CD8-positive, alpha-beta memory T cell (primary cell): ENCODE measurements around the gene TNF. TPM values are rescaled to one million over a fixed set of nuclear protein-coding genes. Genes with fewer than 3 reads are reported as not detected.

Experiments
- CTCF ChIA-PET: fragments of 350-600 bp; sonication (Branson Sonifier 250); formaldehyde crosslinking; loops from one replicate; lab custom pipeline; 2021; ENCODE audit warnings: antibody characterized with exemption; lab: Charles Lee
- POLR2A ChIA-PET: fragments of 350-600 bp; sonication (Branson Sonifier 250); formaldehyde crosslinking; loops from one replicate; lab custom pipeline; 2021; ENCODE audit warnings: antibody characterized with exemption; lab: Charles Lee
- DNase-seq, 5 donors: peaks; one replicate each; pipeline versions ENCODE4 v3.0.0 to v3.0.0-alpha.2; 2020 to 2022; ENCODE audit warnings: mixed read lengths in 1 of 5
- H3K27ac ChIP-seq: one replicate; pipeline ENCODE4 v1.7.0; 2013; ENCODE audit warnings: low read depth, mild to moderate bottlenecking, low read length, moderate library complexity
- H3K27me3 ChIP-seq: 2 replicates; pipeline ENCODE4 v1.7.0; 2013; ENCODE audit warnings: low read length, mild to moderate bottlenecking; ENCODE audit not compliant: insufficient read depth, poor library complexity, severe bottlenecking
- H3K36me3 ChIP-seq: 2 replicates; pipeline ENCODE4 v1.7.0; 2013; ENCODE audit warnings: mild to moderate bottlenecking, low read length, moderate library complexity; ENCODE audit not compliant: insufficient read depth
- H3K4me1 ChIP-seq: 2 replicates; pipeline ENCODE4 v1.7.0; 2013; ENCODE audit warnings: mild to moderate bottlenecking, low read length, moderate library complexity; ENCODE audit not compliant: insufficient read depth
- H3K4me3 ChIP-seq: 2 replicates; pipeline ENCODE4 v1.7.0; 2013; ENCODE audit warnings: mild to moderate bottlenecking, low read length
- H3K9me3 ChIP-seq: 2 replicates; pipeline ENCODE4 v1.7.0; 2013; ENCODE audit warnings: mild to moderate bottlenecking, low read length
- H3K27ac Mint-ChIP-seq, 8 donors: one replicate each; pipeline ENCODE4 v1.8.0; 2020 to 2021; ENCODE audit warnings: mixed read lengths in 8 of 8, mild to moderate bottlenecking in 6 of 8, inconsistent platforms in 3 of 8, moderate library complexity in 3 of 8
- H3K27me3 Mint-ChIP-seq, 2 donors: one replicate each; pipeline ENCODE4 v1.8.0; 2020 to 2021; ENCODE audit warnings: mixed read lengths in 2 of 2, mild to moderate bottlenecking in 1 of 2, moderate library complexity in 1 of 2
- H3K36me3 Mint-ChIP-seq, 3 donors: one replicate each; pipeline ENCODE4 v1.8.0; 2020 to 2021; ENCODE audit warnings: mixed read lengths in 3 of 3, inconsistent platforms in 1 of 3, mild to moderate bottlenecking in 1 of 3
- H3K4me1 Mint-ChIP-seq, 3 donors: one replicate each; pipeline ENCODE4 v1.8.0; 2020 to 2021; ENCODE audit warnings: mixed read lengths in 3 of 3, inconsistent platforms in 1 of 3, mild to moderate bottlenecking in 1 of 3
- H3K4me3 Mint-ChIP-seq, 7 donors: one replicate each; pipeline ENCODE4 v1.8.0; 2020 to 2021; ENCODE audit warnings: mixed read lengths in 7 of 7, mild to moderate bottlenecking in 6 of 7, moderate library complexity in 4 of 7, inconsistent platforms in 2 of 7
- H3K9me3 Mint-ChIP-seq, 5 donors: one replicate each; pipeline ENCODE4 v1.8.0; 2020 to 2022; ENCODE audit warnings: mixed read lengths in 5 of 5, mild to moderate bottlenecking in 3 of 5, moderate library complexity in 2 of 5, inconsistent platforms in 1 of 5
- polyA plus RNA-seq: library from polyadenylated mRNA; unstranded; fragments of 300-500 nt; fragmentation: Illumina TruSeq; gene quantifications from one replicate; pipeline ENCODE4 v1.2.3, GENCODE V29; 2021
- total RNA-seq, 2 experiments: library from RNA; stranded (reverse); gene quantifications; one replicate each; pipeline ENCODE4 v1.2.3, GENCODE V29; 2021

The TNF gene
- total RNA-seq (100 to 1,000 TPM; 207 to 215 TPM), polyA plus RNA-seq (7.9 TPM)

DNA sequence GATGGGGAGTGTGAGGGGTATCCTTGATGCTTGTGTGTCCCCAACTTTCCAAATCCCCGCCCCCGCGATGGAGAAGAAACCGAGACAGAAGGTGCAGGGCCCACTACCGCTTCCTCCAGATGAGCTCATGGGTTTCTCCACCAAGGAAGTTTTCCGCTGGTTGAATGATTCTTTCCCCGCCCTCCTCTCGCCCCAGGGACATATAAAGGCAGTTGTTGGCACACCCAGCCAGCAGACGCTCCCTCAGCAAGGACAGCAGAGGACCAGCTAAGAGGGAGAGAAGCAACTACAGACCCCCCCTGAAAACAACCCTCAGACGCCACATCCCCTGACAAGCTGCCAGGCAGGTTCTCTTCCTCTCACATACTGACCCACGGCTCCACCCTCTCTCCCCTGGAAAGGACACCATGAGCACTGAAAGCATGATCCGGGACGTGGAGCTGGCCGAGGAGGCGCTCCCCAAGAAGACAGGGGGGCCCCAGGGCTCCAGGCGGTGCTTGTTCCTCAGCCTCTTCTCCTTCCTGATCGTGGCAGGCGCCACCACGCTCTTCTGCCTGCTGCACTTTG lies at the start of gene TNF:
TNF (plus strand) TSS at position 231 of the 567 bp plus-strand sequence; CDS start at position 408, 177 bp downstream.
- H3K9me3 ChIP-seq, result no peaks in the 10 kb centered on the region
- H3K4me1 ChIP-seq, result peaks cover 89% of the 10 kb centered on the region
- ChIA-PET POLR2A (interaction anchor here (0.6 to 2.2 kb wide), 7 partner anchors 12 to 34 kb away, joined by 3 to 13 read pairs (median 4); partner anchors contain the start of gene DDX39B), CTCF (interaction anchor here (17.7 to 19.7 kb wide), 2 partner anchors 17 to 19 kb away, joined by 576 to 692 read pairs; partner anchors contain the start of genes ATP6V1G2, DDX39B, LST1 and LTA)
- H3K27ac Mint-ChIP-seq, result peak within 1 kb of the TSS; percentile 92 to 100 (median 100)
- H3K36me3 Mint-ChIP-seq, result peaks cover 9 to 42% (median 10%) of the 10 kb centered on the region in 3 donors
- peaks cover 5% of the 10 kb centered on the region for H3K36me3 ChIP-seq
- H3K27me3 Mint-ChIP-seq, result peaks cover 0 to 1% of the 10 kb centered on the region in 2 donors
- peaks cover 89 to 98% (median 98%) of the 10 kb centered on the region in 3 donors for H3K4me1 Mint-ChIP-seq
- H3K27me3 ChIP-seq, result no peaks in the 10 kb centered on the region
- H3K4me3 ChIP-seq, result peak within 1 kb of the TSS; percentile 82
- peak within 1 kb of the TSS; percentile 60 for H3K27ac ChIP-seq
- H3K9me3 Mint-ChIP-seq, result peaks cover 0 to 2% (median 0%) of the 10 kb centered on the region in 5 donors
- peak within 1 kb of the TSS; percentile 98 to 100 (median 100) for H3K4me3 Mint-ChIP-seq
- DNase-seq, result peak in 4 of 5 donors; percentile 64 to 79 (median 72)

DNA sequence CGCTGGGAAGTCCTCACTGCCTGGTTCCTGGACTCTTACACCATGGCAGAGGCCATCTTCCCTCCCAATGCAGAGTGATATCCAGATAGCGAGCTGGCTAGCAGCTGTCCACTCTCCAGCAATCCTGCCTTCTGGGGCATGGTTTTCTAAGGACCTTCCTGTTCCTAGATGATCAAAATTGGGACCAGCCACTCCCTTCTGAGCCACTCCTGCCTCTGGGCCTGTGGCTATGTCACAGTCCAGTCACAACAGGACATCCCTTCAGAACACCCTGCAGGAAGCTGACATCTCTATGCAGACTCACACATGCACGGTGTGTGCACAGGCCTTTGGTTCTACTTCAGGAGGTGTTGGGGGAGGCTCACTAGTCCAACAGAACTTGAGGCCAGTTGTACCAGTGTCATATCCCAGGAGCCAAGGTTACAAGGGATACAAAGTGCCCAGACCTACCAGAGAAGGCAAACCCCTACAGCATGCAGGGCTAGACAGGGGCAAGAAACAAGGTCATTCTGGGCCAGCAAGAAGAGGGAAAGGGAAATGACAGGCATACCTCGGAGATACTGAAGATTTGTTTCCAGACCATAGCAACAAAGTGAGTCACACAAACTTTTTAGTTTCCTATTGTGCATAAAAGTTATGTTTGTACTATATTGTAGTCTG lies 49.3 kb upstream of the TNF start:
- Histone ChIP-seq H3K27me3 (no peaks in the 10 kb centered on the region), H3K27ac (no peak overlapping the region), H3K4me3 (no peak overlapping the region), H3K36me3 (peaks cover 10% of the 10 kb centered on the region), H3K4me1 (no peaks in the 10 kb centered on the region), H3K9me3 (no peaks in the 10 kb centered on the region)
- no peak for DNase-seq
- no peaks in the 10 kb centered on the region for H3K9me3 Mint-ChIP-seq
- H3K27me3 Mint-ChIP-seq, result no peaks in the 10 kb centered on the region
- H3K4me3 Mint-ChIP-seq, result no peak overlapping the region
- POLR2A ChIA-PET, result no interaction called here
- peak overlapping the region in 2 of 8 donors; percentile 26 to 78 for H3K27ac Mint-ChIP-seq
- CTCF ChIA-PET, result no interaction called here
- H3K36me3 Mint-ChIP-seq, result peaks cover 5 to 22% (median 10%) of the 10 kb centered on the region in 3 donors
- H3K4me1 Mint-ChIP-seq, result peaks cover 3 to 7% (median 5%) of the 10 kb centered on the region in 3 donors

DNA sequence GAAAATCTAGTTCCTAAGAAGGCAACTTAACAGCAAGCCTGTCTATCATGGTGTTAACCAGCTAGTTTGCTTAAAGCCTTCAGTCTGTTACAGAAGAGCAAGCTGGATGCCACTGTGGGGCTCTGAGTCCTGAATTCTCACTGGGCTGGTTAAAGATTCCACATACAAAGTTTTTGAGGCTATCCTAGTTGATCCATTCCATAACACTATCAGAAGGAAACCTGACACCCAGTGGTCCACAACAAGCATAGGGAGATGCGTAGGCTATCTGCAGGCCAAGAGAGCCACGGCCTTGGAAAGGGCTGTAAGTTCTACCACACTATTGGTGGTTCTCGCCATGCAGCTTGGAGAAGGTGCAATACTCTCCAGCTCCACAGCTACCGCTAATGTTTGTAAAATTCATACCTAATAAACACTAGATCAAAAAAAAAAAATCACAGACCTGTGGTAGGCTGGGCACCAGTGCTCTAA lies 47.0 kb upstream of the TNF start:
- CTCF ChIA-PET, result interaction anchor here (1.3 kb wide), 1 partner anchor 13 kb away, joined by 5 read pairs; the partner anchor contains the start of gene DDX39B
- POLR2A ChIA-PET, result interaction anchor here (0.6 to 1.8 kb wide), 3 partner anchors 13 to 800 kb away, joined by 4 to 12 read pairs (median 5); partner anchors contain the start of gene DDX39B

DNA sequence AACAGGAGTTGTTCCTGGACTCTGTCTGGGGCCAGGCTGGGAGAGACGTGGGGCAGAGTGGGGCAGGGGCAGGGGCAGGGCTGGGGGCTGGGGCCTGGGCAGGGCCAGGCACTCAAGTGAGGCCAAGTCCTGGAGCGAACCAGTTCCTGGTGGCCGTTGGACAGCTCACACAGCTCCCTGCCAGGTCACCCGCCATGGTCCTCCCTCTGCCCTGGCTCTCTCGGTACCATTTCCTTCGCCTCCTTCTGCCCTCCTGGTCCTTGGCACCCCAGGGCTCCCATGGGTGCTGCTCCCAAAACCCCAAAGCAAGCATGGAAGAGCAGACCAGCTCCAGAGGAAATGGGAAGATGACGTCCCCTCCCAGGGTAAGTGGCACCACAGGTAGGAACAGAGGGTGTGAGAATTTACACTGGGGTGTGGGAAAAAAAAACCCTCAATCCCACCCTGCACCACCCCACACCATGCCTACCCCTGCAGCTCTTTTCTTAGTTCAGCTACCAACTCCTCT lies 46.5 kb upstream of the TNF start, which contains the start of gene MCCD1:
MCCD1 (plus strand) TSS at position 142 of the 508 bp plus-strand sequence; CDS start at position 195, 53 bp downstream.
- no peak within 1 kb of the TSS for H3K4me3 ChIP-seq
- no peaks in the 10 kb centered on the region for H3K27me3 Mint-ChIP-seq
- no peaks in the 10 kb centered on the region for H3K9me3 ChIP-seq
- no peak within 1 kb of the TSS for H3K4me3 Mint-ChIP-seq
- DNase-seq, result no peak
- H3K36me3 ChIP-seq, result peaks cover 31% of the 10 kb centered on the region
- no peak within 1 kb of the TSS for H3K27ac ChIP-seq
- H3K4me1 Mint-ChIP-seq, result peaks cover 12 to 21% (median 18%) of the 10 kb centered on the region in 3 donors
- H3K9me3 Mint-ChIP-seq, result no peaks in the 10 kb centered on the region
- POLR2A ChIA-PET, result interaction anchor here (1.8 kb wide), 1 partner anchor 12 kb away, joined by 12 read pairs; the partner anchor contains the start of gene DDX39B
- H3K4me1 ChIP-seq, result no peaks in the 10 kb centered on the region
- no peaks in the 10 kb centered on the region for H3K27me3 ChIP-seq
- CTCF ChIA-PET, result interaction anchor here (0.8 to 1.3 kb wide), 2 partner anchors 12 to 32 kb away, joined by 3 to 5 read pairs; partner anchors contain the start of gene DDX39B
- H3K36me3 Mint-ChIP-seq, result peaks cover 5 to 47% (median 16%) of the 10 kb centered on the region in 3 donors
- peak within 1 kb of the TSS in 4 of 8 donors; percentile 9 to 54 (median 36) for H3K27ac Mint-ChIP-seq

More for the DNA sequence above, 47.0 kb upstream of the TNF start:
- Histone ChIP-seq H3K27me3 (no peaks in the 10 kb centered on the region), H3K9me3 (no peaks in the 10 kb centered on the region), H3K27ac (no peak overlapping the region), H3K4me1 (no peaks in the 10 kb centered on the region), H3K36me3 (peaks cover 25% of the 10 kb centered on the region), H3K4me3 (no peak overlapping the region)
- H3K4me1 Mint-ChIP-seq, result peaks cover 11 to 18% (median 13%) of the 10 kb centered on the region in 3 donors
- peak overlapping the region in 4 of 8 donors; percentile 9 to 54 (median 36) for H3K27ac Mint-ChIP-seq
- H3K9me3 Mint-ChIP-seq, result no peaks in the 10 kb centered on the region
- no peaks in the 10 kb centered on the region for H3K27me3 Mint-ChIP-seq
- peaks cover 5 to 42% (median 16%) of the 10 kb centered on the region in 3 donors for H3K36me3 Mint-ChIP-seq
- no peak overlapping the region for H3K4me3 Mint-ChIP-seq
- DNase-seq, result no peak

- no peaks in the 10 kb centered on the region for H3K9me3 ChIP-seq
- ChIA-PET CTCF (interaction anchor here (0.8 kb wide), 1 partner anchor 33 kb away, joined by 3 read pairs; no protein-coding TSS in a partner anchor), POLR2A (interaction anchor here (1.8 kb wide), 1 partner anchor 12 kb away, joined by 12 read pairs; the partner anchor contains the start of gene DDX39B)
- Mint-ChIP-seq H3K4me1 (peaks cover 14 to 23% (median 21%) of the 10 kb centered on the region in 3 donors), H3K4me3 (no peak overlapping the region), H3K9me3 (no peaks in the 10 kb centered on the region), H3K27me3 (no peaks in the 10 kb centered on the region), H3K27ac (peak overlapping the region in 4 of 8 donors; percentile 18 to 72 (median 48)), H3K36me3 (peaks cover 5 to 54% (median 16%) of the 10 kb centered on the region in 3 donors)
- H3K4me3 ChIP-seq, result no peak overlapping the region
- H3K36me3 ChIP-seq, result peaks cover 37% of the 10 kb centered on the region
- no peaks in the 10 kb centered on the region for H3K27me3 ChIP-seq
- no peaks in the 10 kb centered on the region for H3K4me1 ChIP-seq
- no peak overlapping the region for H3K27ac ChIP-seq
- DNase-seq, result no peak
Observed at GRCh38 chr6:31529329-31530150, 45.8 kb upstream of the TNF start.

- peak overlapping the region in 3 of 8 donors; percentile 12 to 68 (median 61) for H3K27ac Mint-ChIP-seq
- Histone ChIP-seq H3K36me3 (peaks cover 48% of the 10 kb centered on the region), H3K9me3 (no peaks in the 10 kb centered on the region), H3K4me3 (no peak overlapping the region), H3K27me3 (no peaks in the 10 kb centered on the region), H3K27ac (no peak overlapping the region), H3K4me1 (no peaks in the 10 kb centered on the region)
- H3K9me3 Mint-ChIP-seq, result no peaks in the 10 kb centered on the region
- no peaks in the 10 kb centered on the region for H3K27me3 Mint-ChIP-seq
- ChIA-PET CTCF (no interaction called here), POLR2A (no interaction called here)
- peaks cover 15 to 32% (median 23%) of the 10 kb centered on the region in 3 donors for H3K4me1 Mint-ChIP-seq
- peaks cover 7 to 65% (median 20%) of the 10 kb centered on the region in 3 donors for H3K36me3 Mint-ChIP-seq
- DNase-seq, result no peak
- no peak overlapping the region for H3K4me3 Mint-ChIP-seq
Observed at GRCh38 chr6:31530659-31531058, 44.7 kb upstream of the TNF start.

DNA sequence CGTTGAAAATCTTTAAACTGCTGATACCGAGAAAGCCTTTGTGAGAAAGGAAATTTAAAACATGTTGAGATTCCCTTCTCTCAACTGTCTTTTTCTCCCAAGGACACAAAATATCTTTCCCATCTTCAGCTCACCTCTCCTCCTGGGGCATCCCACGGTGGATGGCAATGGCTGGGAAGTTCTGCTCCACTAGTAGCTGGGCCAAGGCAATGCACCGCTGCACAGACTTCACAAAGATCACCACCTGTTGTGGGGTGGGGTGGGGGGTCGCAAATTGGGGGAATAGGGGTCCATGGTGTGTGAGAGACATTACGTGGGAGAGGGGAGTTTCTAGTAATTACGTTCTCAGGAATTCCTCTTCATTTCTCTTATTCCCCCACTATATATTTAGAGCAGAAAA lies 44.2 kb upstream of the TNF start:
- H3K27me3 Mint-ChIP-seq, result no peaks in the 10 kb centered on the region

More for the DNA sequence above, 44.2 kb upstream of the TNF start:
- H3K9me3 ChIP-seq, result no peaks in the 10 kb centered on the region
- Mint-ChIP-seq H3K36me3 (peaks cover 12 to 70% (median 25%) of the 10 kb centered on the region in 3 donors), H3K9me3 (no peaks in the 10 kb centered on the region), H3K27ac (no peak overlapping the region), H3K4me3 (no peak overlapping the region), H3K4me1 (peaks cover 17 to 37% (median 28%) of the 10 kb centered on the region in 3 donors)
- no peak overlapping the region for H3K4me3 ChIP-seq
- H3K36me3 ChIP-seq, result peaks cover 53% of the 10 kb centered on the region
- no peak overlapping the region for H3K27ac ChIP-seq
- no peak for DNase-seq
- CTCF ChIA-PET, result no interaction called here
- POLR2A ChIA-PET, result no interaction called here
- peaks cover 3% of the 10 kb centered on the region for H3K4me1 ChIP-seq
- no peaks in the 10 kb centered on the region for H3K27me3 ChIP-seq
